Esophagus squamous epithelium (tissue), 5 donors: ENCODE measurements around the gene CNST. TPM values are rescaled to one million over a fixed set of nuclear protein-coding genes. Genes with fewer than 3 reads are reported as not detected.

ENCODE experiments used
- DNase-seq: peaks from one replicate; lab custom pipeline; 2025; lab: John Stamatoyannopoulos, UW
- H3K27ac ChIP-seq, 4 donors: fragments of 200-600 bp; sonication (generic); one replicate each; pipeline ENCODE4 v1.5.1; 2016 to 2019; ENCODE audit warnings: mild to moderate bottlenecking in 1 of 4
- H3K27me3 ChIP-seq, 4 donors: fragments of 200-600 bp; sonication (generic); 1 replicate in 3 of 4; 2 replicates in 1 of 4; pipeline versions ENCODE4 v1.5.1 to v1.6.0; 2017 to 2021; ENCODE audit warnings: antibody characterized with exemption in 1 of 4
- H3K36me3 ChIP-seq, 3 donors: fragments of 200-600 bp; sonication (generic); one replicate each; pipeline ENCODE4 v1.5.1; 2016 to 2019
- H3K4me1 ChIP-seq, 3 donors: fragments of 200-600 bp; sonication (generic); one replicate each; pipeline ENCODE4 v1.5.1; 2017 to 2019
- H3K4me3 ChIP-seq, 4 donors: fragments of 200-600 bp; sonication (generic); 1 replicate in 3 of 4; 2 replicates in 1 of 4; pipeline ENCODE4 v1.5.1; 2016 to 2019; ENCODE audit warnings: mild to moderate bottlenecking in 2 of 4, moderate library complexity in 1 of 4
- H3K9me3 ChIP-seq, 3 donors: fragments of 200-600 bp; sonication (generic); one replicate each; pipeline ENCODE4 v1.5.1; 2016 to 2019
- CTCF ChIP-seq, 6 experiments: fragments of 450-650 bp in 4 of 6; fragments of 200-600 bp in 2 of 6; sonication (generic) in 2 of 6; IDR thresholded peaks; one replicate each; pipeline ENCODE4 v1.5.1; 2016 to 2019; ENCODE audit warnings: antibody characterized with exemption in 6 of 6, mild to moderate bottlenecking in 4 of 6, moderate library complexity in 4 of 6
- POLR2A ChIP-seq, 4 donors: fragments of 450-650 bp; IDR thresholded peaks; one replicate each; pipeline ENCODE4 v1.6.1; 2017; ENCODE audit warnings: antibody characterized with exemption in 4 of 4, mild to moderate bottlenecking in 4 of 4, moderate library complexity in 3 of 4
- WGBS, 2 donors: methylation state at CpG; one replicate each; pipeline ENCODE4 v1.1.5; 2018; 5-methylcytosine and 5-hydroxymethylcytosine counted together
- intact Hi-C: fragments of 100-400 bp; cut with DNase I; formaldehyde crosslinking; loops from one replicate; pipeline ENCODE4 v1.15.0; 2022
- total RNA-seq, 4 donors: library from RNA; depleted of rRNA; stranded (reverse); fragments of >200 nt; gene quantifications; one replicate each; pipeline ENCODE4 v1.1.0, GENCODE V29; 2016
- donor health status: DM: yes; HTN: yes; CAD: no.

Gene CNST
- total RNA-seq, 4 donors from 2014 or later = 7.5 to 31.5 (median 12.4) TPM

- Histone ChIP-seq H3K27ac (no peak overlapping the region), H3K4me3 (no peak overlapping the region), H3K9me3 (no peaks in the 10 kb centered on the region), H3K27me3 (no peaks in the 10 kb centered on the region), H3K36me3 (no peaks in the 10 kb centered on the region), H3K4me1 (peaks cover 0 to 13% (median 5%) of the 10 kb centered on the region in 3 donors)
- 95% methylated on average over 4 to 7 of the region's 9 CpGs for WGBS, 2 donors
- intact Hi-C loops = loop anchor here (10.0 kb wide), 1 partner anchor 119 kb away; the partner anchor contains the start of genes CNST and TFB2M
- no peak for DNase-seq
- TF ChIP-seq POLR2A (IDR thresholded peaks at IDR 0.05) = no peak
- TF ChIP-seq CTCF (IDR thresholded peaks at IDR 0.05) = no peak
These were observed 117.3 kb downstream of the CNST start for GRCh38 chr1:246683521-246683920.

GRCh38 chr1:246687002-246687401 is 120.7 kb downstream of the CNST start:
- Histone ChIP-seq H3K36me3 (no peaks in the 10 kb centered on the region), H3K27ac (no peak overlapping the region), H3K27me3 (peaks cover 0 to 5% (median 0%) of the 10 kb centered on the region in 4 donors), H3K4me1 (peaks cover 10 to 15% (median 10%) of the 10 kb centered on the region in 3 donors), H3K4me3 (no peak overlapping the region), H3K9me3 (no peaks in the 10 kb centered on the region)
- TF ChIP-seq POLR2A (IDR thresholded peaks at IDR 0.05) (no peak), CTCF (IDR thresholded peaks at IDR 0.05) (no peak)
- no peak for DNase-seq
- intact Hi-C loops = loop anchor here (10.0 kb wide), 1 partner anchor 122 kb away; the partner anchor contains the start of genes CNST and TFB2M
- 50 to 86% methylated on average over 2 to 5 of the region's 14 CpGs for WGBS, 2 donors

GRCh38 chr1:246689409-246690008 is 123.3 kb downstream of the CNST start:
- no peak for DNase-seq
- no peaks in the 10 kb centered on the region for H3K36me3 ChIP-seq
- H3K27me3 ChIP-seq = peaks cover 0 to 5% (median 0%) of the 10 kb centered on the region in 4 donors
- no peak overlapping the region for H3K27ac ChIP-seq
- WGBS, 2 donors = 14 to 15% methylated on average over 8 to 9 of the region's 16 CpGs
- no peak for TF ChIP-seq POLR2A (IDR thresholded peaks at IDR 0.05)
- TF ChIP-seq CTCF (IDR thresholded peaks at IDR 0.05) = peak; percentile 53 to 87 (median 72)
- peaks cover 10 to 15% (median 10%) of the 10 kb centered on the region in 3 donors for H3K4me1 ChIP-seq
- no peaks in the 10 kb centered on the region for H3K9me3 ChIP-seq
- intact Hi-C loops = loop anchor here (10.0 kb wide), 1 partner anchor 125 kb away; the partner anchor contains the start of genes CNST and TFB2M
- peak overlapping the region in 3 of 4 donors; percentile 31 to 55 (median 34) for H3K4me3 ChIP-seq

DNA sequence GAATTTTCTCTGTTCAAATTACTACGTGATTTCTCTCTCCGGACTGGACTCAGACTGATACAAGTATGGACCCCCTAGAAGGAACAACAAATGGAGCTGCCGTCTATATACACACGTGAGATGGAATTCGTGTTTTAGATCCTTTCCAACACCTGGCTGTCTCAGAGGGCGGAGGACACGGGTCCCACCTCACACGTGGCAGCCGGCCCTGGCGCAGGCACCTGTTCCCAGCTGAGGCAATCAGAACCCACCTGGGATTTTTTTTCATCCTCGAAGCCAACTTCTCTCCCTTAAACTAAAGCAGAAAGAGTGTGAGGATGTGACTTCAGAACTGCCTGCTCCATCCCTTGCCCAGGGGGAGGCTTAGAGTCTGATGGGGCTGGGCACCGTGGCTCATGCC is 123.8 kb downstream of the CNST start:
- no peaks in the 10 kb centered on the region for H3K9me3 ChIP-seq
- H3K27ac ChIP-seq = no peak overlapping the region
- intact Hi-C loops = no loop called here
- DNase-seq = no peak
- H3K4me1 ChIP-seq = peaks cover 10 to 15% (median 10%) of the 10 kb centered on the region in 3 donors
- no peak for TF ChIP-seq CTCF (IDR thresholded peaks at IDR 0.05)
- no peak for TF ChIP-seq POLR2A (IDR thresholded peaks at IDR 0.05)
- 30 to 50% methylated on average over 6 to 12 of the region's 12 CpGs for WGBS, 2 donors
- no peaks in the 10 kb centered on the region for H3K36me3 ChIP-seq
- peak overlapping the region in 3 of 4 donors; percentile 31 to 55 (median 34) for H3K4me3 ChIP-seq
- peaks cover 0 to 5% (median 0%) of the 10 kb centered on the region in 4 donors for H3K27me3 ChIP-seq
